ENCODE data around the gene MAPRE2. TPM values are rescaled to one million over a fixed set of nuclear protein-coding genes. Genes with fewer than 3 reads are reported as not detected.

Gene MAPRE2
- total RNA-seq, 1 experiment from 2014 or later: 29.4 TPM

- Histone ChIP-seq H3K9ac (ENCODE audit: extremely low read depth, insufficient read length, low read length) (no peak overlapping the region), H3K4ac (ENCODE audit: low read depth, low read length) (no peak overlapping the region), H3K9me3 (ENCODE audit: control insufficient read depth, low read depth, low read length) (no peaks in the 10 kb centered on the region), H3K27me3 (ENCODE audit: insufficient read depth, low read length) (no peaks in the 10 kb centered on the region), H2BK20ac (ENCODE audit: low read depth, low read length, poor library complexity, severe bottlenecking) (no peak overlapping the region), H4K5ac (ENCODE audit: insufficient read length, low read depth, low read length) (no peak overlapping the region), H3K79me1 (ENCODE audit: insufficient read depth, low read depth, low read length, poor library complexity, severe bottlenecking) (no peaks in the 10 kb centered on the region), H3K27ac (ENCODE audit: insufficient read length, low read depth, low read length) (no peak overlapping the region), H2AFZ (ENCODE audit: low read length) (no peak overlapping the region), H3K23me2 (ENCODE audit: insufficient read length, low read depth, low read length, poor library complexity, severe bottlenecking) (no peaks in the 10 kb centered on the region), H2BK12ac (ENCODE audit: insufficient read length, low read depth, low read length) (no peak overlapping the region), H3T11ph (ENCODE audit: low read length) (no peak overlapping the region), H3K4me2 (ENCODE audit: insufficient read depth, insufficient read length, low read length) (no peak overlapping the region), H3K56ac (ENCODE audit: insufficient read length, low read depth, low read length) (no peak overlapping the region), H3K79me2 (ENCODE audit: insufficient read depth, low read length) (no peaks in the 10 kb centered on the region), H3K18ac (ENCODE audit: insufficient read length, low read depth, low read length) (no peak overlapping the region), H3K4me1 (ENCODE audit: insufficient read depth, low read length) (no peaks in the 10 kb centered on the region), H2BK120ac (ENCODE audit: low read depth, low read length, poor library complexity, severe bottlenecking) (no peak overlapping the region), H2BK15ac (ENCODE audit: low read depth, low read length) (no peak overlapping the region), H3K14ac (ENCODE audit: insufficient read depth, low read length) (no peak overlapping the region), H4K91ac (ENCODE audit: insufficient read length, low read depth, low read length) (no peak overlapping the region), H4K20me1 (ENCODE audit: control insufficient read depth, insufficient read depth, insufficient read length) (no peaks in the 10 kb centered on the region), H4K8ac (replicated peaks; ENCODE audit: insufficient read length, low read depth, low read length) (no peak overlapping the region), H3K23ac (ENCODE audit: insufficient read length, low read depth, low read length) (no peak overlapping the region), H2BK5ac (ENCODE audit: insufficient read length, low read length) (no peak overlapping the region), H2AK5ac (ENCODE audit: insufficient read length, low read length) (no peak overlapping the region)
- no peak overlapping the region for H3K27ac Mint-ChIP-seq
- no peaks in the 10 kb centered on the region; a peak in 1 of 4 replicates for H3K4me1 Mint-ChIP-seq
- H3K4me3 Mint-ChIP-seq: no peak overlapping the region
- H3K27me3 Mint-ChIP-seq (ENCODE audit: low read depth): no peaks in the 10 kb centered on the region
- WGBS (ENCODE audit: extremely low coverage, insufficient read length, low lambda C conversion rate): no CpG with 5 or more reads among the region's 4 CpGs
- peaks cover 0 to 9% (median 0%) of the 10 kb centered on the region in 3 experiments; a peak in 2 of 7 replicates for H3K36me3 Mint-ChIP-seq (ENCODE audit: insufficient read depth in 1 of 3, low read depth in 3 of 3)
- TF ChIP-seq, protein P1, sequence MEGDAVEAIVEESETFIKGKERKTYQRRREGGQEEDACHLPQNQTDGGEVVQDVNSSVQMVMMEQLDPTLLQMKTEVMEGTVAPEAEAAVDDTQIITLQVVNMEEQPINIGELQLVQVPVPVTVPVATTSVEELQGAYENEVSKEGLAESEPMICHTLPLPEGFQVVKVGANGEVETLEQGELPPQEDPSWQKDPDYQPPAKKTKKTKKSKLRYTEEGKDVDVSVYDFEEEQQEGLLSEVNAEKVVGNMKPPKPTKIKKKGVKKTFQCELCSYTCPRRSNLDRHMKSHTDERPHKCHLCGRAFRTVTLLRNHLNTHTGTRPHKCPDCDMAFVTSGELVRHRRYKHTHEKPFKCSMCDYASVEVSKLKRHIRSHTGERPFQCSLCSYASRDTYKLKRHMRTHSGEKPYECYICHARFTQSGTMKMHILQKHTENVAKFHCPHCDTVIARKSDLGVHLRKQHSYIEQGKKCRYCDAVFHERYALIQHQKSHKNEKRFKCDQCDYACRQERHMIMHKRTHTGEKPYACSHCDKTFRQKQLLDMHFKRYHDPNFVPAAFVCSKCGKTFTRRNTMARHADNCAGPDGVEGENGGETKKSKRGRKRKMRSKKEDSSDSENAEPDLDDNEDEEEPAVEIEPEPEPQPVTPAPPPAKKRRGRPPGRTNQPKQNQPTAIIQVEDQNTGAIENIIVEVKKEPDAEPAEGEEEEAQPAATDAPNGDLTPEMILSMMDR (conservative IDR thresholded peaks at IDR 0.05): no peak
- no peaks in the 10 kb centered on the region for H3K9me3 Mint-ChIP-seq
- no peak for DNase-seq
Measured at GRCh38 chr18:35067454-35067853, 26.2 kb downstream of the MAPRE2 start.

Data from H9 (cell line).